ENCODE measurements around the gene CHST8. TPM values are rescaled to one million over a fixed set of nuclear protein-coding genes. Genes with fewer than 3 reads are reported as not detected.

Gene CHST8
- total RNA-seq, 1 experiment from 2014 or later = not detected

- Histone ChIP-seq H3K79me2 (ENCODE audit: low read depth) (no peaks in the 10 kb centered on the region), H3K36me3 (ENCODE audit: low read depth) (no peaks in the 10 kb centered on the region), H3K27ac (no peak overlapping the region), H3K4me2 (no peak overlapping the region), H4K20me1 (ENCODE audit: insufficient read depth) (no peaks in the 10 kb centered on the region), H3K9me2 (ENCODE audit: insufficient read depth) (no peaks in the 10 kb centered on the region), H3K9me3 (ENCODE audit: insufficient read depth, low read depth) (no peaks in the 10 kb centered on the region), H2AFZ (no peak overlapping the region), H3K27me3 (ENCODE audit: insufficient read depth, low read depth) (peaks cover 90% of the 10 kb centered on the region), H3K4me1 (replicated peaks; ENCODE audit: insufficient read depth) (no peaks in the 10 kb centered on the region), H3F3A (ENCODE audit: insufficient read depth, low read depth) (no peaks in the 10 kb centered on the region), H3K4me3 (no peak overlapping the region)
- POLR2A ChIA-PET (ENCODE audit: unreplicated experiment) = interaction anchor here (0.7 kb wide), 1 partner anchor 232 kb away, joined by 11 read pairs; no protein-coding TSS in a partner anchor
- TF ChIP-seq CTCF (conservative IDR thresholded peaks at IDR 0.05) (no peak), EZH2 (IDR thresholded peaks at IDR 0.05; ENCODE audit: low read depth) (no peak)
- CTCF ChIA-PET = no interaction called here
- DNase-seq = no peak
- intact Hi-C loops (cut with micrococcal nuclease; ENCODE audit: unreplicated experiment) = no loop called here
- no TSS peak for BruUV-seq (replicated peaks)
Observed at GRCh38 chr19:33627526-33627925, 5.8 kb downstream of the CHST8 start.

GRCh38 chr19:33627962-33628839 lies 6.4 kb downstream of the CHST8 start:
- Histone ChIP-seq H3K27me3 (ENCODE audit: insufficient read depth, low read depth) (peaks cover 93% of the 10 kb centered on the region), H3K36me3 (ENCODE audit: low read depth) (no peaks in the 10 kb centered on the region), H3K4me2 (no peak overlapping the region), H3F3A (ENCODE audit: insufficient read depth, low read depth) (no peaks in the 10 kb centered on the region), H3K4me3 (no peak overlapping the region), H3K9me2 (ENCODE audit: insufficient read depth) (no peaks in the 10 kb centered on the region), H4K20me1 (ENCODE audit: insufficient read depth) (no peaks in the 10 kb centered on the region), H2AFZ (no peak overlapping the region), H3K79me2 (ENCODE audit: low read depth) (no peaks in the 10 kb centered on the region), H3K9me3 (ENCODE audit: insufficient read depth, low read depth) (no peaks in the 10 kb centered on the region), H3K27ac (no peak overlapping the region), H3K4me1 (replicated peaks; ENCODE audit: insufficient read depth) (no peaks in the 10 kb centered on the region)
- BruUV-seq (replicated peaks) = no TSS peak
- TF ChIP-seq CTCF (conservative IDR thresholded peaks at IDR 0.05) = no peak
- no peak for TF ChIP-seq EZH2 (IDR thresholded peaks at IDR 0.05; ENCODE audit: low read depth)
- no peak for DNase-seq
- intact Hi-C loops (cut with micrococcal nuclease; ENCODE audit: unreplicated experiment) = no loop called here
- ChIA-PET CTCF (no interaction called here), POLR2A (ENCODE audit: unreplicated experiment) (no interaction called here)

DNA sequence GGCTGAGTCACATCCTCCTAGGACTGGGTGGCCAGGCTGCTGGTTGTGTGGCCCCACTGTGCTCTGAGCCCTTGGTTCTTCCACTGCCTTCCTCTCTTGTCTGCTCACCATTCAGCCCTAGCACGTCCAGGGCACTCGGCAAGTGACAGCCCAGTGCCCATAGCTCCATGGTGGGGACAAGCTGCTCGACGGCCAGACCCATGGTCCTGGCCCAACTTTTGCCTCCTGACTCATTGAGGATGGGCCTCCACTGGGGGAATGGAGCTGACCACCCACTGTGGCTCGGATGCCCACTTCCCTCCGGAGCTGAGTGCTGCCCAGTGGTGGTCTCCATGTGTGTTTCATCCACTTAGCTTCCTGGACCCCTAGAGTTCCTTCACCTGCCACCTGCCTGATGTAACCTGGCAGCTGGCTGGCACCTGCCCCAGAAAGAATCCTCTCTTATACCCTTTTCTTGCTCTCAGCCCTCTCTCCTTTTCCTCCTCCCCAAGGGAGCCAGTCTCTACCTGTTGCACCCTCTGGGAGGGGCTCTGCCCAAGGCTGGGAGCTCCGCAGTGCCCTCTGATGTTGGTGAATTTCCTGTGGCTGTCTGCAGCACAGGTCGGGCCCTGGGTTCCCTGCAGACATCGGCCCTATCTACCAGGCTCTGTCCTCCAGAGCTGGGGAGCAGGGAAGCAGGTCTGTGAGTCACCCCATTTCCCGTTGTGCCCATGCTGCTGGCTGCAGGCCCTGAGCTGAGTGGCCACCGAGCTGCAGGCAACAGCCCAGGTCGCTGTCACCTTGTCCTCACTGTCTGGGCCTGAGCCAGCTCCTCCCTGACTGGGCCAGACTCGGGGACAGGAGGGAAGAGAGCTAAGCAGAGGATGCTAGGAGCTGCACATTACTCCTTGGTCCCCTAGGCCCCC lies 7.4 kb downstream of the CHST8 start:
- intact Hi-C loops (cut with micrococcal nuclease; ENCODE audit: unreplicated experiment) = no loop called here
- Histone ChIP-seq H3K27ac (no peak overlapping the region), H3F3A (ENCODE audit: insufficient read depth, low read depth) (no peaks in the 10 kb centered on the region), H3K4me2 (no peak overlapping the region), H3K27me3 (ENCODE audit: insufficient read depth, low read depth) (peaks cover 92% of the 10 kb centered on the region), H4K20me1 (ENCODE audit: insufficient read depth) (no peaks in the 10 kb centered on the region), H3K4me1 (replicated peaks; ENCODE audit: insufficient read depth) (no peaks in the 10 kb centered on the region), H3K9me3 (ENCODE audit: insufficient read depth, low read depth) (no peaks in the 10 kb centered on the region), H3K36me3 (ENCODE audit: low read depth) (no peaks in the 10 kb centered on the region), H3K9me2 (ENCODE audit: insufficient read depth) (no peaks in the 10 kb centered on the region), H3K79me2 (ENCODE audit: low read depth) (no peaks in the 10 kb centered on the region), H3K4me3 (no peak overlapping the region), H2AFZ (no peak overlapping the region)
- no peak for TF ChIP-seq EZH2 (IDR thresholded peaks at IDR 0.05; ENCODE audit: low read depth)
- ChIA-PET POLR2A (ENCODE audit: unreplicated experiment) (no interaction called here), CTCF (no interaction called here)
- no TSS peak for BruUV-seq (replicated peaks)
- DNase-seq = no peak
